Measurements from ENCODE around the gene ACMSD.

DNA sequence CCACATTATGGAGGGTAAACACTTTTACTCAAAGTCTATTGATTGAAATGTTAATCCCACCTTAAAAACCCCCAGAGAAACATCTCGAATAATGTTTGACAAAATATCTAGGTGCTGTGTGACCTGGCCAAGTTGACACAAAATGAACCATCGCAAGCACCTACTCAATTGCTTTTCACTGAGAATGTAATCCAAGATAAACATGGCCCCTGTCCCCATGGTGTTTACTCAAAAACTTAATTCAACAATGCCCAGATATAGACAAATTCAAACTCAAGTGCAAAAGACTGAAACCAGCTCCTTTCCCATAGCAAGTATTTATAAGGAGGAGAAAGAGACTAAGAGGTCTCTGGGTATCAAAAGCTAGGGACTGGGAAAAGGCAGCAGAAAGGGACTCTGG, 15.0 kb upstream of the ACMSD start:
- TF ChIP-seq, protein P1, sequence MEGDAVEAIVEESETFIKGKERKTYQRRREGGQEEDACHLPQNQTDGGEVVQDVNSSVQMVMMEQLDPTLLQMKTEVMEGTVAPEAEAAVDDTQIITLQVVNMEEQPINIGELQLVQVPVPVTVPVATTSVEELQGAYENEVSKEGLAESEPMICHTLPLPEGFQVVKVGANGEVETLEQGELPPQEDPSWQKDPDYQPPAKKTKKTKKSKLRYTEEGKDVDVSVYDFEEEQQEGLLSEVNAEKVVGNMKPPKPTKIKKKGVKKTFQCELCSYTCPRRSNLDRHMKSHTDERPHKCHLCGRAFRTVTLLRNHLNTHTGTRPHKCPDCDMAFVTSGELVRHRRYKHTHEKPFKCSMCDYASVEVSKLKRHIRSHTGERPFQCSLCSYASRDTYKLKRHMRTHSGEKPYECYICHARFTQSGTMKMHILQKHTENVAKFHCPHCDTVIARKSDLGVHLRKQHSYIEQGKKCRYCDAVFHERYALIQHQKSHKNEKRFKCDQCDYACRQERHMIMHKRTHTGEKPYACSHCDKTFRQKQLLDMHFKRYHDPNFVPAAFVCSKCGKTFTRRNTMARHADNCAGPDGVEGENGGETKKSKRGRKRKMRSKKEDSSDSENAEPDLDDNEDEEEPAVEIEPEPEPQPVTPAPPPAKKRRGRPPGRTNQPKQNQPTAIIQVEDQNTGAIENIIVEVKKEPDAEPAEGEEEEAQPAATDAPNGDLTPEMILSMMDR (IDR thresholded peaks at IDR 0.05 in 4 of 5, conservative IDR thresholded peaks at IDR 0.05 in 1 of 5) = no peak
- TF ChIP-seq POLR2A (IDR thresholded peaks at IDR 0.05) = no peak

All from gastrocnemius medialis (tissue), 4 donors.